Nephron (organoid): ENCODE results near the gene PDE4D.

Source experiments
- H3K27ac Mint-ChIP-seq, 3 experiments: 2 replicates each; pipeline ENCODE4 v1.8.0; 2020; ENCODE audit warnings: mixed read lengths in 3 of 3, mild to moderate bottlenecking in 2 of 3, moderate library complexity in 1 of 3
- H3K27me3 Mint-ChIP-seq: 2 replicates; pipeline ENCODE4 v1.8.0; 2021; ENCODE audit warnings: low read depth, mild to moderate bottlenecking, moderate library complexity, mixed read lengths
- H3K36me3 Mint-ChIP-seq: 2 replicates; pipeline ENCODE4 v1.8.0; 2020; ENCODE audit warnings: low read depth, mixed read lengths
- H3K4me1 Mint-ChIP-seq: 2 replicates; pipeline ENCODE4 v1.8.0; 2020; ENCODE audit warnings: mixed read lengths
- H3K4me3 Mint-ChIP-seq, 3 experiments: 2 replicates each; pipeline ENCODE4 v1.8.0; 2020; ENCODE audit warnings: mild to moderate bottlenecking in 3 of 3, mixed read lengths in 3 of 3, moderate library complexity in 2 of 3
- H3K9me3 Mint-ChIP-seq: 2 replicates; pipeline ENCODE4 v1.8.0; 2020; ENCODE audit warnings: mixed read lengths
- TF ChIP-seq, protein P1 (sequence below), 3 experiments: fragments of 200-600 bp; sonication (generic); IDR thresholded peaks; one replicate each; pipeline ENCODE4 v1.5.0; 2021; ENCODE audit warnings: antibody characterized with exemption in 3 of 3; ENCODE audit not compliant: unreplicated experiment in 3 of 3

The PDE4D gene

GRCh38 chr5:59393585-59394420 is 499.7 kb downstream of the PDE4D start:
- Mint-ChIP-seq H3K27me3 (no peaks in the 10 kb centered on the region), H3K9me3 (no peaks in the 10 kb centered on the region), H3K4me1 (no peaks in the 10 kb centered on the region), H3K27ac (no peak overlapping the region), H3K4me3 (no peak overlapping the region), H3K36me3 (no peaks in the 10 kb centered on the region)
- TF ChIP-seq, protein P1, sequence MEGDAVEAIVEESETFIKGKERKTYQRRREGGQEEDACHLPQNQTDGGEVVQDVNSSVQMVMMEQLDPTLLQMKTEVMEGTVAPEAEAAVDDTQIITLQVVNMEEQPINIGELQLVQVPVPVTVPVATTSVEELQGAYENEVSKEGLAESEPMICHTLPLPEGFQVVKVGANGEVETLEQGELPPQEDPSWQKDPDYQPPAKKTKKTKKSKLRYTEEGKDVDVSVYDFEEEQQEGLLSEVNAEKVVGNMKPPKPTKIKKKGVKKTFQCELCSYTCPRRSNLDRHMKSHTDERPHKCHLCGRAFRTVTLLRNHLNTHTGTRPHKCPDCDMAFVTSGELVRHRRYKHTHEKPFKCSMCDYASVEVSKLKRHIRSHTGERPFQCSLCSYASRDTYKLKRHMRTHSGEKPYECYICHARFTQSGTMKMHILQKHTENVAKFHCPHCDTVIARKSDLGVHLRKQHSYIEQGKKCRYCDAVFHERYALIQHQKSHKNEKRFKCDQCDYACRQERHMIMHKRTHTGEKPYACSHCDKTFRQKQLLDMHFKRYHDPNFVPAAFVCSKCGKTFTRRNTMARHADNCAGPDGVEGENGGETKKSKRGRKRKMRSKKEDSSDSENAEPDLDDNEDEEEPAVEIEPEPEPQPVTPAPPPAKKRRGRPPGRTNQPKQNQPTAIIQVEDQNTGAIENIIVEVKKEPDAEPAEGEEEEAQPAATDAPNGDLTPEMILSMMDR (IDR thresholded peaks at IDR 0.05; ENCODE audit: unreplicated experiment in 3 of 3), result no peak

GRCh38 chr5:59391576-59391975 is 501.9 kb downstream of the PDE4D start:
- no peaks in the 10 kb centered on the region for H3K4me1 Mint-ChIP-seq
- H3K27me3 Mint-ChIP-seq, result no peaks in the 10 kb centered on the region
- H3K4me3 Mint-ChIP-seq, result no peak overlapping the region
- H3K9me3 Mint-ChIP-seq, result no peaks in the 10 kb centered on the region
- TF ChIP-seq, protein P1 (IDR thresholded peaks at IDR 0.05; ENCODE audit: unreplicated experiment in 3 of 3), result no peak
- no peak overlapping the region for H3K27ac Mint-ChIP-seq
- H3K36me3 Mint-ChIP-seq, result no peaks in the 10 kb centered on the region

- H3K4me3 Mint-ChIP-seq, result no peak overlapping the region
- no peaks in the 10 kb centered on the region for H3K27me3 Mint-ChIP-seq
- H3K36me3 Mint-ChIP-seq, result no peaks in the 10 kb centered on the region
- no peaks in the 10 kb centered on the region for H3K9me3 Mint-ChIP-seq
- TF ChIP-seq, protein P1 (IDR thresholded peaks at IDR 0.05; ENCODE audit: unreplicated experiment in 3 of 3), result no peak
- H3K4me1 Mint-ChIP-seq, result no peaks in the 10 kb centered on the region
- no peak overlapping the region for H3K27ac Mint-ChIP-seq
Observed at GRCh38 chr5:59390989-59391388, 502.5 kb downstream of the PDE4D start.

DNA sequence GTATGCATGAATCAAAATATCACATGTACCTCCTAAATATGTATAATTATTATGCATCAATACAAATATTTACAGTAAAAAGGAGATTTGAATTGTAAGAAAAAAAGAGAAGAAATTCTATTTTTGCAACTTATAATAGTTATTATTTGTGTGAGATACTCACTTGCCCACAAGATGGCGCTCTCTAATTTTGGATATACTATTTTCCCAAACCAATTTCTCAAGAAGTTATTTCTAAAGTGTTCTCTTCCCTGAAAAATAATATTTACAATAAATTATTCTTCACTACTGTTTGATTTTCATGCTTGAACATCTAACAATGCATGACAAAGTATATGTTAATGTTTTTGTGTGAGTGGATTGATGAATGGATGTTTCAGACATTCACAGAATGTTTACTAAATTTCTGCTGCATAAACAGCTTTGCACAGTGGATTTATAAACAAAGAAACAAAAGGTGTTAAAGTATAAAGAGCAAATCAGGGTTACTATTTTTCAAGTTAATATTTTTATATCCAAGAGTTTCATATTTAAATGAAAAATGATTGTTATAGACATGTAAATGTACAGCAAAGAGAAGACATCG is 503.4 kb downstream of the PDE4D start:
- Mint-ChIP-seq H3K4me1 (no peaks in the 10 kb centered on the region), H3K9me3 (no peaks in the 10 kb centered on the region), H3K4me3 (no peak overlapping the region), H3K27me3 (no peaks in the 10 kb centered on the region), H3K27ac (no peak overlapping the region), H3K36me3 (no peaks in the 10 kb centered on the region)
- TF ChIP-seq, protein P1 (IDR thresholded peaks at IDR 0.05; ENCODE audit: unreplicated experiment in 3 of 3), result peak; percentile 65 to 88 (median 68)

- no peaks in the 10 kb centered on the region for H3K4me1 Mint-ChIP-seq
- H3K27ac Mint-ChIP-seq, result no peak overlapping the region
- TF ChIP-seq, protein P1 (IDR thresholded peaks at IDR 0.05; ENCODE audit: unreplicated experiment in 3 of 3), result no peak
- H3K4me3 Mint-ChIP-seq, result no peak overlapping the region
- H3K27me3 Mint-ChIP-seq, result no peaks in the 10 kb centered on the region
- H3K36me3 Mint-ChIP-seq, result no peaks in the 10 kb centered on the region
- no peaks in the 10 kb centered on the region for H3K9me3 Mint-ChIP-seq
Observed at GRCh38 chr5:59387127-59387526, 506.4 kb downstream of the PDE4D start.
